Uterus (tissue), 2 donors: Measurements from ENCODE around the gene RORC.

ENCODE experiments used
- POLR2A ChIP-seq, 2 donors: fragments of 450-650 bp; IDR thresholded peaks; one replicate each; pipeline ENCODE4 v1.6.1; 2016; ENCODE audit warnings: antibody characterized with exemption in 2 of 2, mild to moderate bottlenecking in 1 of 2, moderate library complexity in 1 of 2
- TF ChIP-seq, protein P1 (sequence below), 4 experiments: fragments of 200-600 bp in 2 of 4; fragments of 450-650 bp in 2 of 4; sonication (generic) in 2 of 4; IDR thresholded peaks; one replicate each; pipeline ENCODE4 v1.5.1; 2016 to 2019; ENCODE audit warnings: antibody characterized with exemption in 4 of 4, mild to moderate bottlenecking in 2 of 4, moderate library complexity in 1 of 4

DNA sequence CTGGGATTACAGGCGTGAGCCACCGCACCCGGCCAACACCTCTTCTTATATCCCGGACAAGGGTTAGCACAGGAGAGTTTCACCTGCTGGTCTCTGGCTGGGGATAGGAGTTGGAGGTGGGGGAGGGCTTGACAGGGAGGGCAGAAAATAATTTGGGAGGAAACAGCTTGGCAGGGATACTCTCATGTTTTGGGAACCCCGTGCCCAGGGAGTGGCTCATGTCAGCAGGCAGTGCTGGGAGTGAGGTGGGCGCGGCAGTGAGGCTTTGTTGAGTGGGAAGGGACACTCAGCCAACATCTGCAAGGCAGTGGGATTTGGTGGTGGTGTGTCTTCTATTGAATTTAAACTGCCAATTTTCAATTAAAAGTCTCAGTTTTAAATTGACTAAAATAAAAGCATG is 23.1 kb upstream of the RORC start:
- TF ChIP-seq POLR2A (IDR thresholded peaks at IDR 0.05): no peak
- TF ChIP-seq, protein P1, sequence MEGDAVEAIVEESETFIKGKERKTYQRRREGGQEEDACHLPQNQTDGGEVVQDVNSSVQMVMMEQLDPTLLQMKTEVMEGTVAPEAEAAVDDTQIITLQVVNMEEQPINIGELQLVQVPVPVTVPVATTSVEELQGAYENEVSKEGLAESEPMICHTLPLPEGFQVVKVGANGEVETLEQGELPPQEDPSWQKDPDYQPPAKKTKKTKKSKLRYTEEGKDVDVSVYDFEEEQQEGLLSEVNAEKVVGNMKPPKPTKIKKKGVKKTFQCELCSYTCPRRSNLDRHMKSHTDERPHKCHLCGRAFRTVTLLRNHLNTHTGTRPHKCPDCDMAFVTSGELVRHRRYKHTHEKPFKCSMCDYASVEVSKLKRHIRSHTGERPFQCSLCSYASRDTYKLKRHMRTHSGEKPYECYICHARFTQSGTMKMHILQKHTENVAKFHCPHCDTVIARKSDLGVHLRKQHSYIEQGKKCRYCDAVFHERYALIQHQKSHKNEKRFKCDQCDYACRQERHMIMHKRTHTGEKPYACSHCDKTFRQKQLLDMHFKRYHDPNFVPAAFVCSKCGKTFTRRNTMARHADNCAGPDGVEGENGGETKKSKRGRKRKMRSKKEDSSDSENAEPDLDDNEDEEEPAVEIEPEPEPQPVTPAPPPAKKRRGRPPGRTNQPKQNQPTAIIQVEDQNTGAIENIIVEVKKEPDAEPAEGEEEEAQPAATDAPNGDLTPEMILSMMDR (IDR thresholded peaks at IDR 0.05): no peak
